SK-N-SH (cell line): ENCODE data around the gene P2RY14. TPM values are rescaled to one million over a fixed set of nuclear protein-coding genes. Genes with fewer than 3 reads are reported as not detected.
A peak's percentile ranks its signal among the peaks of the same experiment; 100 is the strongest.

Experiments used
- CTCF ChIA-PET: fragments of 300-600, 350-600 bp; formaldehyde crosslinking; extraction: SDS; loops from one replicate; lab custom pipeline; 2021; lab: Yijun Ruan, JAX
- POLR2A ChIA-PET: fragments of 350-600 bp; sonication (Branson Sonifier 250); formaldehyde crosslinking; extraction: SDS; loops from one replicate; lab custom pipeline; 2020; ENCODE audit warnings: antibody characterized with exemption, inconsistent platforms; lab: Yijun Ruan, JAX
- DNase-seq: peaks from one replicate; pipeline ENCODE4 v3.0.0; 2012
- H2AFZ ChIP-seq: fragments of 200-600 bp; sonication (generic); 2 replicates; pipeline ENCODE4 v1.8.1; 2016; ENCODE audit warnings: antibody characterized with exemption, mild to moderate bottlenecking, low read depth
- H3F3A ChIP-seq: fragments of 200-600 bp; sonication (generic); replicated peaks from 2 replicates; pipeline ENCODE3; 2016; ENCODE audit warnings: antibody characterized with exemption, mild to moderate bottlenecking; ENCODE audit not compliant: insufficient read depth
- H3K27ac ChIP-seq, 2 experiments: fragments of 200-500 bp in 1 of 2; fragments of 200-600 bp in 1 of 2; sonication (Bioruptor generic) in 1 of 2; sonication (generic), shearing (Covaris generic) in 1 of 2; 2 replicates each; pipeline versions ENCODE4 v1.5.1 to v1.6.1; 2014 to 2016; ENCODE audit warnings: low read depth in 2 of 2, inconsistent platforms in 1 of 2, low read length in 1 of 2, mild to moderate bottlenecking in 1 of 2, mixed read lengths in 1 of 2
- H3K27me3 ChIP-seq: fragments of 200-600 bp; sonication (generic), shearing (Covaris generic); 2 replicates; pipeline ENCODE4 v1.6.1; 2016; ENCODE audit warnings: mixed run types; ENCODE audit not compliant: insufficient read depth
- H3K36me3 ChIP-seq, 2 experiments: fragments of 200-500 bp in 1 of 2; fragments of 200-600 bp in 1 of 2; sonication (Bioruptor generic) in 1 of 2; sonication (generic) in 1 of 2; replicated peaks in 1 of 2; 2 replicates each; pipeline versions ENCODE3 to v1.5.1; 2014 to 2016; ENCODE audit warnings: low read length in 1 of 2, mild to moderate bottlenecking in 1 of 2; ENCODE audit not compliant: insufficient read depth in 2 of 2, control insufficient read depth in 1 of 2
- H3K4me1 ChIP-seq, 2 experiments: fragments of 200-500 bp in 1 of 2; fragments of 200-600 bp in 1 of 2; sonication (Bioruptor generic) in 1 of 2; sonication (generic), shearing (Covaris generic) in 1 of 2; 2 replicates each; pipeline versions ENCODE4 v1.5.1 to v1.6.1; 2014 to 2016; ENCODE audit warnings: low read depth in 1 of 2, low read length in 1 of 2, mixed run types in 1 of 2; ENCODE audit not compliant: insufficient read depth in 2 of 2, control insufficient read depth in 1 of 2
- H3K4me2 ChIP-seq: fragments of 200-600 bp; sonication (generic), shearing (Covaris generic); 2 replicates; pipeline ENCODE4 v1.6.1; 2017; ENCODE audit warnings: mixed run types
- H3K4me3 ChIP-seq, 2 experiments: fragments of 200-500 bp in 1 of 2; fragments of 200-600 bp in 1 of 2; sonication (Bioruptor generic) in 1 of 2; sonication (generic), shearing (Covaris generic) in 1 of 2; 2 replicates each; pipeline versions ENCODE4 v1.5.1 to v1.8.1; 2014 to 2016; ENCODE audit warnings: low read depth in 2 of 2, inconsistent platforms in 1 of 2, low read length in 1 of 2, mild to moderate bottlenecking in 1 of 2, mixed read lengths in 1 of 2, moderate library complexity in 1 of 2
- H3K79me2 ChIP-seq: fragments of 200-600 bp; sonication (generic); 2 replicates; pipeline ENCODE4 v1.8.1; 2017; ENCODE audit warnings: mild to moderate bottlenecking; ENCODE audit not compliant: insufficient read depth
- H3K9ac ChIP-seq: fragments of 200-600 bp; sonication (generic); 2 replicates; pipeline ENCODE4 v1.6.1; 2017; ENCODE audit warnings: mixed run types
- H3K9me2 ChIP-seq: fragments of 200-600 bp; sonication (generic); 2 replicates; pipeline ENCODE4 v1.6.1; 2017; ENCODE audit warnings: mixed run types
- H3K9me3 ChIP-seq: fragments of 200-600 bp; sonication (generic); 2 replicates; pipeline ENCODE4 v1.6.1; 2017; ENCODE audit warnings: mixed run types, mild to moderate bottlenecking, moderate library complexity
- H4K20me1 ChIP-seq: fragments of 200-600 bp; sonication (generic); 2 replicates; pipeline ENCODE4 v1.6.1; 2017; ENCODE audit warnings: mild to moderate bottlenecking, mixed run types; ENCODE audit not compliant: insufficient read depth
- ELF1 ChIP-seq: IDR thresholded peaks from 2 replicates; pipeline ENCODE4 v1.4.0; 2012
- EP300 ChIP-seq, 2 experiments: IDR thresholded peaks; 2 replicates each; pipeline versions ENCODE4 v1.4.0 to v1.6.1; 2012; ENCODE audit warnings: borderline replicate concordance in 1 of 2, low read depth in 1 of 2, low read length in 1 of 2
- FOSL2 ChIP-seq: IDR thresholded peaks from 2 replicates; pipeline ENCODE4 v1.4.0; 2012; ENCODE audit warnings: low read depth, mild to moderate bottlenecking, moderate library complexity, borderline replicate concordance
- FOXJ3 ChIP-seq: sonication (generic); formaldehyde crosslinking; IDR thresholded peaks from 2 replicates; pipeline ENCODE4 v1.5.1; 2020; ENCODE audit warnings: mild to moderate bottlenecking, missing genetic modification reagents
- MEF2A ChIP-seq: IDR thresholded peaks from 2 replicates; pipeline ENCODE4 v1.4.0; 2012; ENCODE audit warnings: low read depth, borderline replicate concordance
- RFX5 ChIP-seq: IDR thresholded peaks from 2 replicates; pipeline ENCODE4 v1.6.1; 2012; ENCODE audit warnings: mild to moderate bottlenecking, improper control_type of control experiment, low read length
- RXRA ChIP-seq: IDR thresholded peaks from 2 replicates; pipeline ENCODE4 v1.4.0; 2012; ENCODE audit warnings: low read depth, mild to moderate bottlenecking, borderline replicate concordance
- SIN3A ChIP-seq: IDR thresholded peaks from 2 replicates; pipeline ENCODE4 v1.6.1; 2012; ENCODE audit warnings: low read depth, mild to moderate bottlenecking, low read length, moderate library complexity, borderline replicate concordance
- SMC3 ChIP-seq: IDR thresholded peaks from 2 replicates; pipeline ENCODE4 v1.6.1; 2012; ENCODE audit warnings: low read depth, low read length, improper control_type of control experiment
- YY1 ChIP-seq: IDR thresholded peaks from 2 replicates; pipeline ENCODE4 v1.4.0; 2012; ENCODE audit warnings: low read depth, mild to moderate bottlenecking
- WGBS: methylation state at CpG from one replicate; pipeline ENCODE4 v1.1.6; 2017; ENCODE audit warnings: low lambda C conversion rate; 5-methylcytosine and 5-hydroxymethylcytosine counted together
- polyA plus RNA-seq, 3 experiments: library from polyadenylated mRNA; depleted of rRNA; stranded (reverse); fragments of >200 nt; gene quantifications; 2 replicates each; pipeline ENCODE4 v1.2.3, GENCODE V29; 2012
- TF ChIP-seq, protein P1 (sequence below): fragments of 150-350 bp; IDR thresholded peaks from 2 replicates; pipeline ENCODE4 v1.6.1; 2017; ENCODE audit warnings: antibody characterized with exemption, low read length, low read depth, borderline replicate concordance
- TF ChIP-seq, protein P2 (sequence below): fragments of 200-600 bp; sonication (generic); IDR thresholded peaks from 2 replicates; pipeline ENCODE4 v1.6.1; 2017; ENCODE audit warnings: antibody characterized with exemption, mild to moderate bottlenecking, moderate library complexity
- TF ChIP-seq, protein P3 (sequence below): IDR thresholded peaks from 2 replicates; pipeline ENCODE4 v1.6.1; 2012; ENCODE audit warnings: mild to moderate bottlenecking, low read depth, low read length, moderate library complexity
- TF ChIP-seq, protein P4 (sequence below): IDR thresholded peaks from 2 replicates; pipeline ENCODE4; 2012
- TF ChIP-seq, protein P5 (sequence below): IDR thresholded peaks from 2 replicates; pipeline ENCODE4 v1.4.0; 2012; ENCODE audit warnings: low read depth, borderline replicate concordance

The P2RY14 gene
- polyA plus RNA-seq, 1 of the 3 experiments (the other 2 are of a cell fraction): not detected

DNA sequence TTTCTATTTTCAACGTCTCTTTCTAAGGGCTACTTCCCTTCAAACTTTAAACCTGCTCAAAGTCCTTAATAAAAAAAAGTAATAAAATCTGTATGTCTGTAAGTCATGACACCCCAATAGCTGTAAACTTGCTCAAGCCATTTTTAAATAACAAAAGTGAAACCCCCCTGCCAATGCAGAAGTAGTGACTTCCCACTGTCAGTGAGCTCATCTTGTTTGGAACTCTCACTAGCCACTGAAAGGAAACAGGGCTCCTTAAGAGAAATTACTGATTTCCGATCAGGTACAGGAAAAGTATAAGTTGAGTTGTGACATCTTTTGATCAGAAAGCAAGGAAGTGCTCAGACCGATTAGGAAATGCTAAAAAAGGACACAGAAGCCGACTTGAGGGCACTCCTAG is 47.7 kb downstream of the P2RY14 start:
- 40% methylated on average over 4 of the region's 4 CpGs for WGBS
- Histone ChIP-seq H3K9me2 (no peaks in the 10 kb centered on the region), H2AFZ (no peak overlapping the region), H3K9ac (no peak overlapping the region), H3K4me2 (no peak overlapping the region), H3F3A (no peaks in the 10 kb centered on the region), H3K27ac (no peak overlapping the region), H3K9me3 (no peaks in the 10 kb centered on the region), H3K79me2 (no peaks in the 10 kb centered on the region), H4K20me1 (no peaks in the 10 kb centered on the region), H3K36me3 (no peaks in the 10 kb centered on the region), H3K4me3 (no peak overlapping the region), H3K27me3 (no peaks in the 10 kb centered on the region), H3K4me1 (peaks cover 0 to 3% of the 10 kb centered on the region in 2 experiments; a peak in 1 of 4 replicates)
- ChIA-PET CTCF (interaction anchor here (1.1 to 7.4 kb wide), 2 partner anchors 48 to 52 kb away, joined by 3 to 63 read pairs; partner anchors contain the start of gene P2RY14), POLR2A (no interaction called here)
- DNase-seq: no peak
- no peak for TF ChIP-seq FOXJ3 (CRISPR knock-in tag)
- no peak for TF ChIP-seq FOSL2
- no peak for TF ChIP-seq EP300 (IDR thresholded peaks at IDR 0.05; ENCODE audit: borderline replicate concordance in 1 of 2, low read depth in 1 of 2, low read length in 1 of 2)
- TF ChIP-seq, protein P1, sequence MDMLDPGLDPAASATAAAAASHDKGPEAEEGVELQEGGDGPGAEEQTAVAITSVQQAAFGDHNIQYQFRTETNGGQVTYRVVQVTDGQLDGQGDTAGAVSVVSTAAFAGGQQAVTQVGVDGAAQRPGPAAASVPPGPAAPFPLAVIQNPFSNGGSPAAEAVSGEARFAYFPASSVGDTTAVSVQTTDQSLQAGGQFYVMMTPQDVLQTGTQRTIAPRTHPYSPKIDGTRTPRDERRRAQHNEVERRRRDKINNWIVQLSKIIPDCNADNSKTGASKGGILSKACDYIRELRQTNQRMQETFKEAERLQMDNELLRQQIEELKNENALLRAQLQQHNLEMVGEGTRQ: no peak
- TF ChIP-seq, all 33 proteins: peak for 0

DNA sequence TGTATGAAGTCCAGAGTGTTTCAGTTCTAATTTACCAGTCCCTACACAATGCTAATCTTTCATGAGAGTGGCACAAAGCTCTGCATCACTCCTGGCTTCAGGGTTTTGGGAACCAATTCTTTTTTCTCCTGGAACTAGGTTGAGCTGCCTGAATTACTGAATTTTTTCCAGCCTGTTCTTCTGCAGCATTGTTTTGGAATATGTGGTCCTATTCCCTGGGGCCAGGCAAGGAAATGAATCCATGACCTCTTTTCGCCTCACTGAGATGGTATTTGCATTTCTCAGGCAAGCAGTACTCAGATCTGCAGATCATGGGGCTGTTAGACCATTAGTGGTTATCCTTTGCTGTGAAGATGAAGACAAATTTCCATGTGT is 49.7 kb downstream of the P2RY14 start:
- Histone ChIP-seq H3K9ac (no peak overlapping the region), H4K20me1 (no peaks in the 10 kb centered on the region), H3K4me1 (peaks cover 0 to 3% of the 10 kb centered on the region in 2 experiments; a peak in 2 of 4 replicates), H3K36me3 (no peaks in the 10 kb centered on the region), H3K79me2 (no peaks in the 10 kb centered on the region), H3K4me3 (no peak overlapping the region), H3K9me2 (no peaks in the 10 kb centered on the region), H3F3A (no peaks in the 10 kb centered on the region), H2AFZ (no peak overlapping the region), H3K27me3 (no peaks in the 10 kb centered on the region), H3K4me2 (no peak overlapping the region), H3K9me3 (no peaks in the 10 kb centered on the region), H3K27ac (peak overlapping the region in 1 of 2 experiments; percentile 7; a peak in 1 of 4 replicates)
- WGBS: 70% methylated on average over 1 of the region's 1 CpG
- no peak for DNase-seq
- ChIA-PET POLR2A (no interaction called here), CTCF (interaction anchor here (0.7 to 7.4 kb wide), 27 partner anchors 9 to 609 kb away, joined by 3 to 63 read pairs (median 7); partner anchors contain the start of gene P2RY14)
- TF ChIP-seq RFX5: no peak
- no peak for TF ChIP-seq SIN3A
- no peak for TF ChIP-seq SMC3
- TF ChIP-seq, protein P2, sequence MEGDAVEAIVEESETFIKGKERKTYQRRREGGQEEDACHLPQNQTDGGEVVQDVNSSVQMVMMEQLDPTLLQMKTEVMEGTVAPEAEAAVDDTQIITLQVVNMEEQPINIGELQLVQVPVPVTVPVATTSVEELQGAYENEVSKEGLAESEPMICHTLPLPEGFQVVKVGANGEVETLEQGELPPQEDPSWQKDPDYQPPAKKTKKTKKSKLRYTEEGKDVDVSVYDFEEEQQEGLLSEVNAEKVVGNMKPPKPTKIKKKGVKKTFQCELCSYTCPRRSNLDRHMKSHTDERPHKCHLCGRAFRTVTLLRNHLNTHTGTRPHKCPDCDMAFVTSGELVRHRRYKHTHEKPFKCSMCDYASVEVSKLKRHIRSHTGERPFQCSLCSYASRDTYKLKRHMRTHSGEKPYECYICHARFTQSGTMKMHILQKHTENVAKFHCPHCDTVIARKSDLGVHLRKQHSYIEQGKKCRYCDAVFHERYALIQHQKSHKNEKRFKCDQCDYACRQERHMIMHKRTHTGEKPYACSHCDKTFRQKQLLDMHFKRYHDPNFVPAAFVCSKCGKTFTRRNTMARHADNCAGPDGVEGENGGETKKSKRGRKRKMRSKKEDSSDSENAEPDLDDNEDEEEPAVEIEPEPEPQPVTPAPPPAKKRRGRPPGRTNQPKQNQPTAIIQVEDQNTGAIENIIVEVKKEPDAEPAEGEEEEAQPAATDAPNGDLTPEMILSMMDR: no peak
- TF ChIP-seq FOXJ3 (CRISPR knock-in tag): no peak
- TF ChIP-seq RXRA: no peak
- TF ChIP-seq YY1: no peak
- TF ChIP-seq, protein P3, sequence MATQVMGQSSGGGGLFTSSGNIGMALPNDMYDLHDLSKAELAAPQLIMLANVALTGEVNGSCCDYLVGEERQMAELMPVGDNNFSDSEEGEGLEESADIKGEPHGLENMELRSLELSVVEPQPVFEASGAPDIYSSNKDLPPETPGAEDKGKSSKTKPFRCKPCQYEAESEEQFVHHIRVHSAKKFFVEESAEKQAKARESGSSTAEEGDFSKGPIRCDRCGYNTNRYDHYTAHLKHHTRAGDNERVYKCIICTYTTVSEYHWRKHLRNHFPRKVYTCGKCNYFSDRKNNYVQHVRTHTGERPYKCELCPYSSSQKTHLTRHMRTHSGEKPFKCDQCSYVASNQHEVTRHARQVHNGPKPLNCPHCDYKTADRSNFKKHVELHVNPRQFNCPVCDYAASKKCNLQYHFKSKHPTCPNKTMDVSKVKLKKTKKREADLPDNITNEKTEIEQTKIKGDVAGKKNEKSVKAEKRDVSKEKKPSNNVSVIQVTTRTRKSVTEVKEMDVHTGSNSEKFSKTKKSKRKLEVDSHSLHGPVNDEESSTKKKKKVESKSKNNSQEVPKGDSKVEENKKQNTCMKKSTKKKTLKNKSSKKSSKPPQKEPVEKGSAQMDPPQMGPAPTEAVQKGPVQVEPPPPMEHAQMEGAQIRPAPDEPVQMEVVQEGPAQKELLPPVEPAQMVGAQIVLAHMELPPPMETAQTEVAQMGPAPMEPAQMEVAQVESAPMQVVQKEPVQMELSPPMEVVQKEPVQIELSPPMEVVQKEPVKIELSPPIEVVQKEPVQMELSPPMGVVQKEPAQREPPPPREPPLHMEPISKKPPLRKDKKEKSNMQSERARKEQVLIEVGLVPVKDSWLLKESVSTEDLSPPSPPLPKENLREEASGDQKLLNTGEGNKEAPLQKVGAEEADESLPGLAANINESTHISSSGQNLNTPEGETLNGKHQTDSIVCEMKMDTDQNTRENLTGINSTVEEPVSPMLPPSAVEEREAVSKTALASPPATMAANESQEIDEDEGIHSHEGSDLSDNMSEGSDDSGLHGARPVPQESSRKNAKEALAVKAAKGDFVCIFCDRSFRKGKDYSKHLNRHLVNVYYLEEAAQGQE: no peak
- TF ChIP-seq MEF2A: no peak
- TF ChIP-seq ELF1: no peak
- TF ChIP-seq, protein P4, sequence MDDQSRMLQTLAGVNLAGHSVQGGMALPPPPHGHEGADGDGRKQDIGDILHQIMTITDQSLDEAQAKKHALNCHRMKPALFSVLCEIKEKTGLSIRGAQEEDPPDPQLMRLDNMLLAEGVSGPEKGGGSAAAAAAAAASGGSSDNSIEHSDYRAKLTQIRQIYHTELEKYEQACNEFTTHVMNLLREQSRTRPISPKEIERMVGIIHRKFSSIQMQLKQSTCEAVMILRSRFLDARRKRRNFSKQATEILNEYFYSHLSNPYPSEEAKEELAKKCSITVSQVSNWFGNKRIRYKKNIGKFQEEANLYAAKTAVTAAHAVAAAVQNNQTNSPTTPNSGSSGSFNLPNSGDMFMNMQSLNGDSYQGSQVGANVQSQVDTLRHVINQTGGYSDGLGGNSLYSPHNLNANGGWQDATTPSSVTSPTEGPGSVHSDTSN: no peak
- no peak for TF ChIP-seq EP300 (IDR thresholded peaks at IDR 0.05; ENCODE audit: borderline replicate concordance in 1 of 2, low read depth in 1 of 2, low read length in 1 of 2)
- TF ChIP-seq, protein P5, sequence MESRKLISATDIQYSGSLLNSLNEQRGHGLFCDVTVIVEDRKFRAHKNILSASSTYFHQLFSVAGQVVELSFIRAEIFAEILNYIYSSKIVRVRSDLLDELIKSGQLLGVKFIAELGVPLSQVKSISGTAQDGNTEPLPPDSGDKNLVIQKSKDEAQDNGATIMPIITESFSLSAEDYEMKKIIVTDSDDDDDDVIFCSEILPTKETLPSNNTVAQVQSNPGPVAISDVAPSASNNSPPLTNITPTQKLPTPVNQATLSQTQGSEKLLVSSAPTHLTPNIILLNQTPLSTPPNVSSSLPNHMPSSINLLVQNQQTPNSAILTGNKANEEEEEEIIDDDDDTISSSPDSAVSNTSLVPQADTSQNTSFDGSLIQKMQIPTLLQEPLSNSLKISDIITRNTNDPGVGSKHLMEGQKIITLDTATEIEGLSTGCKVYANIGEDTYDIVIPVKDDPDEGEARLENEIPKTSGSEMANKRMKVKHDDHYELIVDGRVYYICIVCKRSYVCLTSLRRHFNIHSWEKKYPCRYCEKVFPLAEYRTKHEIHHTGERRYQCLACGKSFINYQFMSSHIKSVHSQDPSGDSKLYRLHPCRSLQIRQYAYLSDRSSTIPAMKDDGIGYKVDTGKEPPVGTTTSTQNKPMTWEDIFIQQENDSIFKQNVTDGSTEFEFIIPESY: no peak
- TF ChIP-seq, protein P1: no peak
